A172 (cell line): ENCODE data around the gene GPATCH3. TPM values are rescaled to one million over a fixed set of nuclear protein-coding genes. Genes with fewer than 3 reads are reported as not detected.

ENCODE experiments used
- DNase-seq: peaks from one replicate; pipeline ENCODE4 v3.0.0-alpha.2; 2015; ENCODE audit warnings: low spot score
- total RNA-seq: library from RNA; depleted of rRNA; stranded (reverse); fragments of >200 nt; shearing (Covaris generic); gene quantifications from 2 replicates; pipeline ENCODE4 v1.2.3, GENCODE V29; 2014; rRNA removed

The GPATCH3 gene
- total RNA-seq, 1 experiment from 2014 or later = 5.0 TPM

GRCh38 chr1:26844424-26845196, 55.7 kb downstream of the GPATCH3 start:
- DNase-seq = no peak

Other genes with a start within 250 kb of the GPATCH3 start
- 8.3 and 9.8 TPM in 2 replicates for gene ARID1A, start 204.5 kb downstream of the GPATCH3 start, total RNA-seq
- 8.0 and 8.9 TPM in 2 replicates for gene PIGV, start 112.5 kb downstream of the GPATCH3 start, total RNA-seq
- 15.0 and 32.4 TPM in 2 replicates for gene ZDHHC18, start 73.8 kb downstream of the GPATCH3 start, total RNA-seq
- gene SFN, start 37.3 kb downstream of the GPATCH3 start, total RNA-seq = 20.6 and 30.1 TPM in 2 replicates
- 6.0 and 6.8 TPM in 2 replicates for gene GPN2, start 10.2 kb downstream of the GPATCH3 start, total RNA-seq
- not detected in 2 replicates for gene NR0B2, start 13.5 kb upstream of the GPATCH3 start, total RNA-seq
- gene NUDC, start 21.3 kb upstream of the GPATCH3 start, total RNA-seq = 70.8 and 79.2 TPM in 2 replicates
- not detected in 2 replicates for gene KDF1, start 60.0 kb upstream of the GPATCH3 start, total RNA-seq
- gene TRNP1, start 93.2 kb upstream of the GPATCH3 start, total RNA-seq = 19.3 and 23.9 TPM in 2 replicates
- 15.9 and 25.8 TPM in 2 replicates for gene TENT5B, start 112.4 kb upstream of the GPATCH3 start, total RNA-seq